ENCODE results near the gene SMIM32. TPM values are rescaled to one million over a fixed set of nuclear protein-coding genes. Genes with fewer than 3 reads are reported as not detected.

The SMIM32 gene
- total and polyA plus RNA-seq, 2 donors (not counting 1 experiment from before 2014, with no cell fraction given), result not detected

DNA sequence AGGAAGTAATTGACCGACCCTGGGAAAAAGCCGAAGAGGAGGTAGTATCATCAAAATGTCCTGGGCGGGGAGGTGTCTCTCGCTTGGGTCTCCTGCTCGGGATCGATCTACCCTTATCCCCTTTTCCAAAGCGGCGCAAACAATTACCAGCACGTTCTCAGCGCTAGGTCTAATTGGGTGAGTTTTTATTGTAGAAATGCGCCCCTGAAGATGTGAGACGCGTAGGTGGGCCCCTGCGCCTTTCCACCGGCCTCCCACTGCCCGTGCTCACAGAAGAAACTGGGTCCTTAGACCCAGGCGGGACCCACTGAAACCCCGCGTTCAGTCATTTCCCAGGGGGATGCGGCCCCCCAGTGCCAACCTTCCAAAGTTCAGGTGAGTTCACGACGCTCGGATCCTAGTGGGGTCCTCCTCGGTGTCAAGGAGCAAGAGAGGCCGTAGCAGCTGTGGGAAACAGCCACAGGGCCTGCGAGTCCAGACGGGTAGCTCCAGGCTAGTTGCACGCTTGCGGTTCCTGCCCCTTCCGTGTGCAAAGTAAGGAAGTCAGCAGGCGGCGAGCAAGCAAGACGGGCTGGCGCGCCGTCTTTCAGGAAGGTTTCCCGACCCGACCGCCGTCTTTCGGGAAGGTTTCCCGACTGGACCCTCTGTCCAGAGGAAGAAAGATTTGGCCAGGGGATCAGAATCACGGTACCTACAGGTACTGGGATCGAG lies 1.5 kb downstream of the SMIM32 start:
- Mint-ChIP-seq H3K4me3 (no peak overlapping the region), H3K4me1 (peaks cover 6% of the 10 kb centered on the region), H3K27ac (no peak overlapping the region), H3K27me3 (peaks cover 46% of the 10 kb centered on the region), H3K9me3 (ENCODE audit: insufficient read depth) (no peaks in the 10 kb centered on the region)
- Histone ChIP-seq H3K9ac (ENCODE audit: low read length) (no peak overlapping the region), H2AFZ (ENCODE audit: insufficient read depth, low read depth, low read length, poor library complexity, severe bottlenecking) (no peak overlapping the region), H3K4me1 (ENCODE audit: control insufficient read depth in 2 of 2, insufficient read depth in 2 of 2, low read length in 2 of 2) (peaks cover 0 to 3% of the 10 kb centered on the region in 2 donors), H3K36me3 (replicated peaks in 1 of 2; ENCODE audit: control extremely low read depth in 1 of 2, control insufficient read depth in 1 of 2, extremely low read depth in 1 of 2, insufficient read depth in 2 of 2, low read length in 1 of 2) (no peaks in the 10 kb centered on the region), H3K4me3 (ENCODE audit: control extremely low read depth in 1 of 5, extremely low read depth in 1 of 5, insufficient read depth in 1 of 5, low read depth in 2 of 5, low read length in 4 of 5) (no peak overlapping the region), H3K4me2 (replicated peaks; ENCODE audit: low read depth, low read length, poor library complexity, severe bottlenecking) (no peak overlapping the region), H4K20me1 (ENCODE audit: control insufficient read depth, insufficient read depth, low read length, poor library complexity, severe bottlenecking) (no peaks in the 10 kb centered on the region), H3K79me2 (ENCODE audit: control insufficient read depth, insufficient read depth, low read length) (no peaks in the 10 kb centered on the region), H3K27me3 (replicated peaks in 1 of 4; ENCODE audit: control extremely low read depth in 1 of 4, control insufficient read depth in 3 of 4, insufficient read depth in 4 of 4, low read length in 3 of 4) (peaks cover 0 to 40% (median 6%) of the 10 kb centered on the region in 4 experiments), H3K27ac (ENCODE audit: low read length in 2 of 2) (no peak overlapping the region), H3K9me3 (ENCODE audit: control extremely low read depth in 1 of 3, control insufficient read depth in 2 of 3, insufficient read depth in 1 of 3, low read length in 2 of 3) (peaks cover 0 to 5% (median 0%) of the 10 kb centered on the region in 3 donors)
- no peak for DNase-seq
- no peak for ATAC-seq (ENCODE audit: low read depth)
- intact Hi-C loops (cut with micrococcal nuclease), result no loop called here
- TF ChIP-seq EZH2 (IDR thresholded peaks at IDR 0.05; ENCODE audit: borderline replicate concordance, insufficient read depth, low read depth, low read length, poor library complexity, severe bottlenecking), result no peak
- TF ChIP-seq CTCF (IDR thresholded peaks at IDR 0.05), result no peak
- CTCF ChIA-PET, result no interaction called here
- POLR2A ChIA-PET, result no interaction called here
- 18% methylated on average over 36 of the region's 44 CpGs for WGBS (ENCODE audit: insufficient coverage)

GRCh38 chr5:136190904-136191303 lies 2.1 kb downstream of the SMIM32 start:
- Histone ChIP-seq H3K4me3 (ENCODE audit: control extremely low read depth in 1 of 5, extremely low read depth in 1 of 5, insufficient read depth in 1 of 5, low read depth in 2 of 5, low read length in 4 of 5) (no peak overlapping the region), H3K79me2 (ENCODE audit: control insufficient read depth, insufficient read depth, low read length) (no peaks in the 10 kb centered on the region), H3K36me3 (replicated peaks in 1 of 2; ENCODE audit: control extremely low read depth in 1 of 2, control insufficient read depth in 1 of 2, extremely low read depth in 1 of 2, insufficient read depth in 2 of 2, low read length in 1 of 2) (no peaks in the 10 kb centered on the region), H3K9me3 (ENCODE audit: control extremely low read depth in 1 of 3, control insufficient read depth in 2 of 3, insufficient read depth in 1 of 3, low read length in 2 of 3) (peaks cover 0 to 5% (median 0%) of the 10 kb centered on the region in 3 donors), H2AFZ (ENCODE audit: insufficient read depth, low read depth, low read length, poor library complexity, severe bottlenecking) (no peak overlapping the region), H3K27ac (ENCODE audit: low read length in 2 of 2) (no peak overlapping the region), H4K20me1 (ENCODE audit: control insufficient read depth, insufficient read depth, low read length, poor library complexity, severe bottlenecking) (no peaks in the 10 kb centered on the region), H3K4me1 (ENCODE audit: control insufficient read depth in 2 of 2, insufficient read depth in 2 of 2, low read length in 2 of 2) (peaks cover 0 to 3% of the 10 kb centered on the region in 2 donors), H3K27me3 (replicated peaks in 1 of 4; ENCODE audit: control extremely low read depth in 1 of 4, control insufficient read depth in 3 of 4, insufficient read depth in 4 of 4, low read length in 3 of 4) (peaks cover 0 to 40% (median 6%) of the 10 kb centered on the region in 4 experiments), H3K9ac (ENCODE audit: low read length) (no peak overlapping the region), H3K4me2 (replicated peaks; ENCODE audit: low read depth, low read length, poor library complexity, severe bottlenecking) (no peak overlapping the region)
- ATAC-seq (ENCODE audit: low read depth) (no peak), DNase-seq (no peak)
- intact Hi-C loops (cut with micrococcal nuclease), result no loop called here
- peaks cover 6% of the 10 kb centered on the region for H3K4me1 Mint-ChIP-seq
- TF ChIP-seq CTCF (IDR thresholded peaks at IDR 0.05), result no peak
- no peak for TF ChIP-seq EZH2 (IDR thresholded peaks at IDR 0.05; ENCODE audit: borderline replicate concordance, insufficient read depth, low read depth, low read length, poor library complexity, severe bottlenecking)
- no peak overlapping the region for H3K4me3 Mint-ChIP-seq
- no peak overlapping the region for H3K27ac Mint-ChIP-seq
- peaks cover 40% of the 10 kb centered on the region for H3K27me3 Mint-ChIP-seq
- POLR2A ChIA-PET, result no interaction called here
- H3K9me3 Mint-ChIP-seq (ENCODE audit: insufficient read depth), result no peaks in the 10 kb centered on the region
- CTCF ChIA-PET, result no interaction called here
- WGBS (ENCODE audit: insufficient coverage), result 0% methylated on average over 1 of the region's 1 CpG

All from B cell (primary cell).